Ishikawa (cell line): ENCODE results near the gene HORMAD1.

Experiments
- CEBPB ChIP-seq: IDR thresholded peaks from 2 replicates; pipeline ENCODE4 v1.6.1; 2012
- CREB1 ChIP-seq: IDR thresholded peaks from 2 replicates; pipeline ENCODE4 v1.6.1; 2012; ENCODE audit warnings: low read depth
- EGR1 ChIP-seq: IDR thresholded peaks from 2 replicates; pipeline ENCODE4 v1.6.1; 2012
- EP300 ChIP-seq: IDR thresholded peaks from 2 replicates; pipeline ENCODE4 v1.6.1; 2012; ENCODE audit warnings: borderline replicate concordance
- FOXM1 ChIP-seq: IDR thresholded peaks from 2 replicates; pipeline ENCODE4 v1.6.1; 2012; ENCODE audit warnings: low read depth, borderline replicate concordance
- NFIC ChIP-seq: IDR thresholded peaks from 2 replicates; pipeline ENCODE4 v1.6.1; 2012
- RAD21 ChIP-seq: IDR thresholded peaks from 2 replicates; pipeline ENCODE4 v1.6.1; 2012; ENCODE audit warnings: low read depth
- TAF1 ChIP-seq: IDR thresholded peaks from 2 replicates; pipeline ENCODE4 v1.6.1; 2012; ENCODE audit warnings: low read depth, mild to moderate bottlenecking
- TCF12 ChIP-seq: IDR thresholded peaks from 2 replicates; pipeline ENCODE4 v1.6.1; 2012; ENCODE audit warnings: low read depth
- TEAD4 ChIP-seq: IDR thresholded peaks from 2 replicates; pipeline ENCODE4 v1.6.1; 2012
- USF1 ChIP-seq: IDR thresholded peaks from 2 replicates; pipeline ENCODE4 v1.6.1; 2012
- YY1 ChIP-seq: IDR thresholded peaks from 2 replicates; pipeline ENCODE4 v1.6.1; 2012; ENCODE audit warnings: low read depth
- ZBTB7A ChIP-seq: IDR thresholded peaks from 2 replicates; pipeline ENCODE4 v1.6.1; 2012; ENCODE audit warnings: low read depth
- TF ChIP-seq, protein P1 (sequence below): IDR thresholded peaks from 2 replicates; pipeline ENCODE4 v1.6.1; 2012; ENCODE audit warnings: low read depth, mild to moderate bottlenecking
- TF ChIP-seq, protein P2 (sequence below): IDR thresholded peaks from 2 replicates; pipeline ENCODE4 v1.6.1; 2012

Gene HORMAD1

GRCh38 chr1:150683914-150684313, 36.8 kb downstream of the HORMAD1 start:
- TF ChIP-seq TAF1 (no peak), CREB1 (no peak), RAD21 (no peak)
- TF ChIP-seq, protein P1, sequence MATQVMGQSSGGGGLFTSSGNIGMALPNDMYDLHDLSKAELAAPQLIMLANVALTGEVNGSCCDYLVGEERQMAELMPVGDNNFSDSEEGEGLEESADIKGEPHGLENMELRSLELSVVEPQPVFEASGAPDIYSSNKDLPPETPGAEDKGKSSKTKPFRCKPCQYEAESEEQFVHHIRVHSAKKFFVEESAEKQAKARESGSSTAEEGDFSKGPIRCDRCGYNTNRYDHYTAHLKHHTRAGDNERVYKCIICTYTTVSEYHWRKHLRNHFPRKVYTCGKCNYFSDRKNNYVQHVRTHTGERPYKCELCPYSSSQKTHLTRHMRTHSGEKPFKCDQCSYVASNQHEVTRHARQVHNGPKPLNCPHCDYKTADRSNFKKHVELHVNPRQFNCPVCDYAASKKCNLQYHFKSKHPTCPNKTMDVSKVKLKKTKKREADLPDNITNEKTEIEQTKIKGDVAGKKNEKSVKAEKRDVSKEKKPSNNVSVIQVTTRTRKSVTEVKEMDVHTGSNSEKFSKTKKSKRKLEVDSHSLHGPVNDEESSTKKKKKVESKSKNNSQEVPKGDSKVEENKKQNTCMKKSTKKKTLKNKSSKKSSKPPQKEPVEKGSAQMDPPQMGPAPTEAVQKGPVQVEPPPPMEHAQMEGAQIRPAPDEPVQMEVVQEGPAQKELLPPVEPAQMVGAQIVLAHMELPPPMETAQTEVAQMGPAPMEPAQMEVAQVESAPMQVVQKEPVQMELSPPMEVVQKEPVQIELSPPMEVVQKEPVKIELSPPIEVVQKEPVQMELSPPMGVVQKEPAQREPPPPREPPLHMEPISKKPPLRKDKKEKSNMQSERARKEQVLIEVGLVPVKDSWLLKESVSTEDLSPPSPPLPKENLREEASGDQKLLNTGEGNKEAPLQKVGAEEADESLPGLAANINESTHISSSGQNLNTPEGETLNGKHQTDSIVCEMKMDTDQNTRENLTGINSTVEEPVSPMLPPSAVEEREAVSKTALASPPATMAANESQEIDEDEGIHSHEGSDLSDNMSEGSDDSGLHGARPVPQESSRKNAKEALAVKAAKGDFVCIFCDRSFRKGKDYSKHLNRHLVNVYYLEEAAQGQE, result no peak

GRCh38 chr1:150678988-150679387, 41.7 kb downstream of the HORMAD1 start:
- TF ChIP-seq YY1 (no peak), EGR1 (no peak), ZBTB7A (no peak), CEBPB (no peak), TEAD4 (no peak)
- TF ChIP-seq, protein P2, sequence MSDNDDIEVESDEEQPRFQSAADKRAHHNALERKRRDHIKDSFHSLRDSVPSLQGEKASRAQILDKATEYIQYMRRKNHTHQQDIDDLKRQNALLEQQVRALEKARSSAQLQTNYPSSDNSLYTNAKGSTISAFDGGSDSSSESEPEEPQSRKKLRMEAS, result no peak
- TF ChIP-seq, protein P1, result no peak

- no peak for TF ChIP-seq TAF1
Measured at GRCh38 chr1:150674881-150675280, 45.8 kb downstream of the HORMAD1 start.

DNA sequence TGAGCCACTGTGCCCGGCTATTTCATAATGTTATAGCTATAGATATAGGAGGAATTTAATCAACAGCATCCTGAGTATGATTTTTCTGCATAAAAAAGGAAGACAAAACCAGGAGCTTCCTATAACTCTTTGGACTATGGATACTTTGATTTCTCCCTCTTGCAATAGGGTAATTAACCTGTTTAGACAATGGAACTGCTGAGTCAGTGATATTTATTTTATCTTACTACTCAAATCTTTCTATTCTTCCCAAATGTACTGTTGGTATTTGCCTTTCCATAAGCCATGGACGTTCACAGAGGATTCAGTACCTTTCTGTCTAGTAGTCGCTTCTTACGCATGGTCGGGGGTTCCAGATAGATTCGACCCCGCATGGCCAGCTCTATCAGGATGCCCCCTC, 57.4 kb downstream of the HORMAD1 start:
- TF ChIP-seq USF1, result no peak
- TF ChIP-seq, protein P1, result no peak
- no peak for TF ChIP-seq TAF1
- no peak for TF ChIP-seq FOXM1
- TF ChIP-seq NFIC, result no peak
- no peak for TF ChIP-seq CEBPB
- TF ChIP-seq CREB1, result no peak
- TF ChIP-seq ZBTB7A, result no peak
- no peak for TF ChIP-seq RAD21
- TF ChIP-seq EP300, result no peak
- TF ChIP-seq TCF12, result no peak
- TF ChIP-seq TEAD4, result no peak
- TF ChIP-seq EGR1, result no peak
- no peak for TF ChIP-seq YY1
- TF ChIP-seq, protein P2, result no peak

GRCh38 chr1:150662811-150663210, 57.9 kb downstream of the HORMAD1 start:
- TF ChIP-seq TCF12 (no peak), TAF1 (no peak), CEBPB (no peak), ZBTB7A (no peak), TEAD4 (no peak), EP300 (no peak), CREB1 (no peak), NFIC (no peak), RAD21 (no peak), EGR1 (no peak)
- TF ChIP-seq, protein P2, result no peak

DNA sequence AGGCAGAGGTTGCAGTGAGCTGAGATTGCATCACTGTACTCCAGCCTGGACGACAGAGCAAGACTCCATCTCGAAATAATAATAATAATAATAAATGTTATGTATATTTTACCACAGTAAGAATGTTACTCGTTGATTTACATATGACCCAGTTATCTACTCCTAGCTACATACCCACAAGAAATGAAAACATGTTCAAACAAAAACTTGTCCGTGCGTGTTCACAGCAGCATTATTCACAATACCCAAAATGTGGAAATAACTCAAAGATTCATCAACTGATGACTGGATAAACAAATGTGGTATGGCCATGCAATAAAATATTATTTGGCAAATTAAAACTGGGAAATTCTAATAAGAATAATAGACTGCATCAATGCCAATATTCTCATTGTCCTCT, 59.5 kb downstream of the HORMAD1 start:
- TF ChIP-seq CEBPB (no peak), TAF1 (no peak), RAD21 (no peak), EGR1 (no peak), USF1 (no peak), TEAD4 (no peak), TCF12 (no peak)
- TF ChIP-seq, protein P2, result no peak
- TF ChIP-seq, protein P1, result no peak
